Ascending aorta (tissue), 2 donors: ENCODE results near the gene SEPTIN12. TPM values are rescaled to one million over a fixed set of nuclear protein-coding genes. Genes with fewer than 3 reads are reported as not detected.
"Not testable (repeated sequence)": the region's sequence is repeated elsewhere in the genome, so short reads cannot be mapped to it uniquely, and the experiment has no call there.

Experiments used
- DNase-seq, 2 donors: peaks; one replicate each; pipeline ENCODE4 v3.0.0-alpha.2; 2019; ENCODE audit warnings: low spot score in 2 of 2
- H3K27ac ChIP-seq, 2 donors: fragments of 200-600 bp; sonication (generic); one replicate each; pipeline ENCODE4 v1.5.1; 2016 to 2017; ENCODE audit warnings: mild to moderate bottlenecking in 1 of 2
- H3K27me3 ChIP-seq: fragments of 200-600 bp; sonication (generic); one replicate; pipeline ENCODE4 v1.5.1; 2017
- H3K36me3 ChIP-seq, 2 donors: fragments of 200-600 bp; sonication (generic); one replicate each; pipeline ENCODE4 v1.5.1; 2016
- H3K4me1 ChIP-seq, 2 donors: fragments of 200-600 bp; sonication (generic); one replicate each; pipeline ENCODE4 v1.5.1; 2016 to 2017; ENCODE audit warnings: mild to moderate bottlenecking in 1 of 2
- H3K4me3 ChIP-seq, 2 donors: fragments of 200-600 bp; sonication (generic); one replicate each; pipeline ENCODE4 v1.5.1; 2016 to 2017; ENCODE audit warnings: mild to moderate bottlenecking in 1 of 2
- H3K9me3 ChIP-seq, 2 donors: fragments of 200-600 bp; sonication (generic); one replicate each; pipeline ENCODE4 v1.5.1; 2016
- CTCF ChIP-seq, 3 experiments: fragments of 200-600 bp in 2 of 3; fragments of 450-650 bp in 1 of 3; sonication (generic) in 2 of 3; IDR thresholded peaks; one replicate each; pipeline ENCODE4 v1.5.1; 2016 to 2019; ENCODE audit warnings: antibody characterized with exemption in 3 of 3, mild to moderate bottlenecking in 1 of 3, moderate library complexity in 1 of 3
- intact Hi-C: fragments of 100-400 bp; cut with DNase I; formaldehyde crosslinking; loops from one replicate; pipeline ENCODE4 v1.15.1; 2023
- total RNA-seq: library from RNA; depleted of rRNA; stranded (reverse); fragments of >200 nt; gene quantifications from one replicate; pipeline ENCODE4 v1.1.0, GENCODE V29; 2016

The SEPTIN12 gene
- total RNA-seq, 1 donor from 2014 or later, result not detected

- no peak for TF ChIP-seq CTCF (IDR thresholded peaks at IDR 0.05)
- no peaks in the 10 kb centered on the region for H3K27me3 ChIP-seq
- no peaks in the 10 kb centered on the region for H3K9me3 ChIP-seq
- intact Hi-C loops, result no loop called here
- H3K4me1 ChIP-seq, result peaks cover 0 to 3% of the 10 kb centered on the region in 2 donors
- no peak for DNase-seq
- H3K4me3 ChIP-seq, result no peak overlapping the region
- peaks cover 7 to 24% of the 10 kb centered on the region in 2 donors for H3K36me3 ChIP-seq
- no peak overlapping the region for H3K27ac ChIP-seq
Observed at GRCh38 chr16:4746215-4746614, 41.9 kb downstream of the SEPTIN12 start.

- Histone ChIP-seq H3K4me1 (peaks cover 0 to 3% of the 10 kb centered on the region in 2 donors), H3K9me3 (no peaks in the 10 kb centered on the region), H3K36me3 (peaks cover 3 to 16% of the 10 kb centered on the region in 2 donors), H3K27me3 (no peaks in the 10 kb centered on the region), H3K27ac (no peak overlapping the region), H3K4me3 (no peak overlapping the region)
- intact Hi-C loops, result no loop called here
- TF ChIP-seq CTCF (IDR thresholded peaks at IDR 0.05), result no peak
- no peak for DNase-seq
Observed at GRCh38 chr16:4745274-4745569, 42.9 kb downstream of the SEPTIN12 start.

- intact Hi-C loops, result no loop called here
- no peak for DNase-seq
- no peak overlapping the region for H3K4me3 ChIP-seq
- peaks cover 0 to 3% of the 10 kb centered on the region in 2 donors for H3K4me1 ChIP-seq
- peaks cover 0 to 11% of the 10 kb centered on the region in 2 donors for H3K36me3 ChIP-seq
- no peak overlapping the region for H3K27ac ChIP-seq
- no peak for TF ChIP-seq CTCF (IDR thresholded peaks at IDR 0.05)
- no peaks in the 10 kb centered on the region for H3K9me3 ChIP-seq
- H3K27me3 ChIP-seq, result no peaks in the 10 kb centered on the region
Observed at GRCh38 chr16:4744555-4745273, 43.4 kb downstream of the SEPTIN12 start.

GRCh38 chr16:4743226-4743878 is 44.8 kb downstream of the SEPTIN12 start:
- no peaks in the 10 kb centered on the region for H3K27me3 ChIP-seq
- H3K27ac ChIP-seq, result no peak overlapping the region
- H3K36me3 ChIP-seq, result no peaks in the 10 kb centered on the region
- intact Hi-C loops, result no loop called here
- TF ChIP-seq CTCF (IDR thresholded peaks at IDR 0.05), result no peak
- no peak overlapping the region for H3K4me3 ChIP-seq
- DNase-seq, result no peak
- H3K4me1 ChIP-seq, result peaks cover 0 to 3% of the 10 kb centered on the region in 2 donors
- no peaks in the 10 kb centered on the region for H3K9me3 ChIP-seq

GRCh38 chr16:4738370-4738769 is 49.8 kb downstream of the SEPTIN12 start:
- H3K4me3 ChIP-seq, intact Hi-C loops, H3K27me3 ChIP-seq, H3K27ac ChIP-seq, H3K9me3 ChIP-seq, DNase-seq, H3K4me1 ChIP-seq, H3K36me3 ChIP-seq: not testable (repeated sequence)

GRCh38 chr16:4737545-4737944 is 50.6 kb downstream of the SEPTIN12 start:
- Histone ChIP-seq H3K4me3 (no peak overlapping the region), H3K9me3 (no peaks in the 10 kb centered on the region)
- intact Hi-C loops, result no loop called here

More at GRCh38 chr16:4737545-4737944, 50.6 kb downstream of the SEPTIN12 start:
- Histone ChIP-seq H3K27ac (no peak overlapping the region), H3K4me1 (peaks cover 0 to 8% of the 10 kb centered on the region in 2 donors), H3K36me3 (no peaks in the 10 kb centered on the region), H3K27me3 (no peaks in the 10 kb centered on the region)
- DNase-seq, result no peak
- no peak for TF ChIP-seq CTCF (IDR thresholded peaks at IDR 0.05)
